ENCODE measurements around the gene KCNA2. TPM values are rescaled to one million over a fixed set of nuclear protein-coding genes. Genes with fewer than 3 reads are reported as not detected.

Gene KCNA2
- not detected in 2 replicates for total RNA-seq

- DNase-seq (ENCODE audit: low read depth), result no peak
- TF ChIP-seq, protein P1, sequence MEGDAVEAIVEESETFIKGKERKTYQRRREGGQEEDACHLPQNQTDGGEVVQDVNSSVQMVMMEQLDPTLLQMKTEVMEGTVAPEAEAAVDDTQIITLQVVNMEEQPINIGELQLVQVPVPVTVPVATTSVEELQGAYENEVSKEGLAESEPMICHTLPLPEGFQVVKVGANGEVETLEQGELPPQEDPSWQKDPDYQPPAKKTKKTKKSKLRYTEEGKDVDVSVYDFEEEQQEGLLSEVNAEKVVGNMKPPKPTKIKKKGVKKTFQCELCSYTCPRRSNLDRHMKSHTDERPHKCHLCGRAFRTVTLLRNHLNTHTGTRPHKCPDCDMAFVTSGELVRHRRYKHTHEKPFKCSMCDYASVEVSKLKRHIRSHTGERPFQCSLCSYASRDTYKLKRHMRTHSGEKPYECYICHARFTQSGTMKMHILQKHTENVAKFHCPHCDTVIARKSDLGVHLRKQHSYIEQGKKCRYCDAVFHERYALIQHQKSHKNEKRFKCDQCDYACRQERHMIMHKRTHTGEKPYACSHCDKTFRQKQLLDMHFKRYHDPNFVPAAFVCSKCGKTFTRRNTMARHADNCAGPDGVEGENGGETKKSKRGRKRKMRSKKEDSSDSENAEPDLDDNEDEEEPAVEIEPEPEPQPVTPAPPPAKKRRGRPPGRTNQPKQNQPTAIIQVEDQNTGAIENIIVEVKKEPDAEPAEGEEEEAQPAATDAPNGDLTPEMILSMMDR (conservative IDR thresholded peaks at IDR 0.05; ENCODE audit: low read depth, low read length), result no peak
- peak within 1 kb of the TSS; percentile 11 for H3K4me3 ChIP-seq (ENCODE audit: low read depth, low read length)
Measured at GRCh38 chr1:110605901-110606656, at the start of gene KCNA2. KCNA2 (minus strand) TSS chr1:110606358; CDS start chr1:110604782, 1,576 bp downstream.

DNA sequence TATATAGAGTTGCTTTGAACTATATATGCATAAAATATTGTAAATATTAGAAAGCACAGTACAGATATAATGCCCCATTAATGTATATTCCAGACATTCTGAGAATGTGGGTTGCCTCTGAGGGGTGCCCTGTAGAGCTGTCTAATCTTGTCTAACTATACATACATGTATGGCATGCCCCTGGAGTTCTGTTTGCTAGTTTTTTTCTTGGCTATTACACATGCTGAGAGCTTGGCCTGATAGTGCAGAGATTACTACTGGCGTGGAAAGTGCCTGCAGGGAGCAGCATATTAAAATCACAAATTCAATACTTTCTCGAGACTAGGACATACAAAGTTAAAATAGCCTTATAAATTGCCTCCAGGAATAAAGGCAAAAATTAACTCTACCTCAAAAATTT lies 44.5 kb upstream of the KCNA2 start:
- DNase-seq (ENCODE audit: low read depth), result no peak
- TF ChIP-seq, protein P1 (conservative IDR thresholded peaks at IDR 0.05; ENCODE audit: low read depth, low read length), result no peak
- no peak overlapping the region for H3K4me3 ChIP-seq (ENCODE audit: low read depth, low read length)

- TF ChIP-seq, protein P1 (conservative IDR thresholded peaks at IDR 0.05; ENCODE audit: low read depth, low read length), result no peak
- no peak for DNase-seq (ENCODE audit: low read depth)
- H3K4me3 ChIP-seq (ENCODE audit: low read depth, low read length), result no peak overlapping the region
Measured at GRCh38 chr1:110648417-110648816, 42.3 kb upstream of the KCNA2 start.

GRCh38 chr1:110647254-110647891 lies 41.2 kb upstream of the KCNA2 start:
- no peak for DNase-seq (ENCODE audit: low read depth)
- H3K4me3 ChIP-seq (ENCODE audit: low read depth, low read length), result no peak overlapping the region
- TF ChIP-seq, protein P1 (conservative IDR thresholded peaks at IDR 0.05; ENCODE audit: low read depth, low read length), result no peak

DNA sequence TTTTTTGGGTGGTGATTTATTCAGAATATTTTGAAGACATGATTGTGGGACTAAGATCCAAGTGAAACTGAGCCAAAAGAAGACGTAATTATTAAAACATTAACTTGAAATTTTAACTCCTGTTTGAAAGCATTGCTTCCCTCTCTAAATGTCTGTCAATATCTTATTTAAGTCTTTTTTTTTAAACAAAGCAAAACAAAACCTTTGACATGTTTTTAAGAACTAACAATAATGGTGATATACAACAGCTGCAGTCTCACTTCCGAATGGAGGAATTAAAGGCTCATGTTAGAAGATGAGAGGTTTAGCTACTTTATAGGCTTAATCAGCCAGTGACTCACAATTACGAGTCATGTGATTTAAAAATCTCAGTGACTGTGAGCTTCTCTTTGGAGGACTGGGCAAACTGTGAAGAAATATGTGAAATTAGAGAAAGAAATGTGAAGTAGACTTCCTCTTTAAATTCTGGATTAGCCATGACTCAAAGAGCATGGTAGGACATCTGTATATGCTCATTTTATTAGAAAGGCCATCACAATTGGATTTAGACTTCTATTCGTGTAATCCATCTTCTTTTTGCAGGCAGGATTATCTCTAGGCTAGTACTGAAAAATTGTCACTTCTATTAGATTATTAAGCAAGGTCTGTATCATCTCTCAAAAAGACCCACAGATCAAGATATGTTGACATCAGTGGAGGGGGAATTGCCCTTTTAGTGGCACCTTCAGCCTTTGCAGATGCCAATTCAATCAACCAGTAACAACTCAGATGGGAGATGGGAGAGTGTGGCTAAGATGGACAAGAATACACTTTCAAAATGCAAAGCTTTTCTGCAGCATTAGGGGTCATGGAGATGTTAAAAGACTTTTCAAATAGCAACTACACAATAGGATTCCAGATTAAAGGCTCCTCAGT lies 39.9 kb upstream of the KCNA2 start:
- TF ChIP-seq, protein P1 (conservative IDR thresholded peaks at IDR 0.05; ENCODE audit: low read depth, low read length), result no peak
- no peak overlapping the region for H3K4me3 ChIP-seq (ENCODE audit: low read depth, low read length)
- DNase-seq (ENCODE audit: low read depth), result peak; percentile 37

DNA sequence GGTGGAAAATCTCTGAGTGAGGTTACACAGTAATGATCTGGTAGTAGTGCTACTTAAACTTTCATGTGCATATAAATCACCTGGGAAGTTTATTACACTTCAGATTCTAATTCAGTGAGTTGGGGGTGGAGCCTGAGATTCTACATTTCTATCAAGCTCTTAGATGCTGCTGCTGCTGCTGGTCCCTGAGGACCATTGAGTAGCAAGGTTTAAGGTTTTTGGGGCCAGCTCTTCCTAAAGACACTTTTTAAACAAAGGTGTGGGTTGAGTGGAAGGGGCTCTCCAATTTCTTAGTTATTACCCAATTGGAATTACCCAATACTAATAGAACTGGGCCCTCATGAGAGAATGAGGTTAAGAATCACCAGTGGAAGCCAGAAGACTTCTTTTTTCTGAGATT lies 39.1 kb upstream of the KCNA2 start:
- DNase-seq (ENCODE audit: low read depth), result no peak
- TF ChIP-seq, protein P1 (conservative IDR thresholded peaks at IDR 0.05; ENCODE audit: low read depth, low read length), result no peak
- H3K4me3 ChIP-seq (ENCODE audit: low read depth, low read length), result no peak overlapping the region

Measured in epithelial cell of proximal tubule (primary cell).